ENCODE results near the gene CCBE1. TPM values are rescaled to one million over a fixed set of nuclear protein-coding genes. Genes with fewer than 3 reads are reported as not detected.

The CCBE1 gene
- total and polyA plus RNA-seq, 4 donors, result 3.4 to 59.0 (median 21.9) TPM

- DNase-seq (peak; percentile 89 to 98 (median 97)), ATAC-seq (ENCODE audit: insufficient read depth, low FRiP score) (peak; percentile 10)
- no peaks in the 10 kb centered on the region for H3K9me3 ChIP-seq (ENCODE audit: control insufficient read depth in 4 of 4, insufficient read depth in 3 of 4, low read length in 3 of 4)
- 47 to 52% methylated on average over 4 of the region's 4 CpGs for WGBS, 2 donors
- no peak for TF ChIP-seq CTCF (IDR thresholded peaks at IDR 0.05; ENCODE audit: control extremely low read depth, extremely low read depth)
- no peak overlapping the region for H3K4me3 ChIP-seq
- peaks cover 0 to 95% (median 44%) of the 10 kb centered on the region in 5 donors for H3K4me1 ChIP-seq (ENCODE audit: control insufficient read depth in 5 of 5, insufficient read depth in 5 of 5, low read length in 5 of 5)
- H3K36me3 ChIP-seq (ENCODE audit: control insufficient read depth in 4 of 4, insufficient read depth in 4 of 4, low read length in 4 of 4), result no peaks in the 10 kb centered on the region
- H3K27ac ChIP-seq (ENCODE audit: low read depth in 1 of 2, low read length in 1 of 2), result no peak overlapping the region
- H3K27me3 ChIP-seq (ENCODE audit: control insufficient read depth in 3 of 3, insufficient read depth in 3 of 3, low read length in 2 of 3), result no peaks in the 10 kb centered on the region
- H3K9ac ChIP-seq (ENCODE audit: insufficient read depth in 1 of 2, low read length in 2 of 2), result no peak overlapping the region
Measured at GRCh38 chr18:59566533-59566971, 130.7 kb downstream of the CCBE1 start.

DNA sequence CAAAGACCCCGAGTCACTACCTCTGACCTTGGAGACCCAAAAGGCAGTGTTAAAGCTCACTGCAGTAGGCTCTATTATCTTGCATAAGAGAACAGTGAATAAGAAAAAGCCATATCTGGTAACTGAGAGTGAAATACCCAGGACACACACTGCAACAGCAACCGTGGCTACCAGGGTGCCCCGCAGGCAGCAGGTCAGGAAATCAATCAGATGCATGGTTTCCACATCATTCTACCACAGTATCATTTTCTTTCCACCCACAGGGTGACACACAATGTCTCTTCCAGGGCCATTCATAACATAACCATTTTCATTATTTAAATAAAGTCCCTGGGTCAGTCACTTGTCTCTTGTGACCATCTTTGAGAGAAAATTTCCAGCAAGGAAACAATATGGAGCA lies 131.3 kb downstream of the CCBE1 start:
- Histone ChIP-seq H3K4me3 (no peak overlapping the region), H3K27me3 (ENCODE audit: control insufficient read depth in 3 of 3, insufficient read depth in 3 of 3, low read length in 2 of 3) (no peaks in the 10 kb centered on the region), H3K4me1 (ENCODE audit: control insufficient read depth in 5 of 5, insufficient read depth in 5 of 5, low read length in 5 of 5) (peaks cover 0 to 97% (median 44%) of the 10 kb centered on the region in 5 donors), H3K9ac (ENCODE audit: insufficient read depth in 1 of 2, low read length in 2 of 2) (no peak overlapping the region), H3K36me3 (ENCODE audit: control insufficient read depth in 4 of 4, insufficient read depth in 4 of 4, low read length in 4 of 4) (no peaks in the 10 kb centered on the region), H3K9me3 (ENCODE audit: control insufficient read depth in 4 of 4, insufficient read depth in 3 of 4, low read length in 3 of 4) (no peaks in the 10 kb centered on the region), H3K27ac (ENCODE audit: low read depth in 1 of 2, low read length in 1 of 2) (no peak overlapping the region)
- ATAC-seq (ENCODE audit: insufficient read depth, low FRiP score) (no peak), DNase-seq (no peak)
- no peak for TF ChIP-seq CTCF (IDR thresholded peaks at IDR 0.05; ENCODE audit: control extremely low read depth, extremely low read depth)
- 46 to 59% methylated on average over 3 of the region's 3 CpGs for whole genome bisulfite sequencing, 2 donors

- Histone ChIP-seq H3K4me3 (no peak overlapping the region), H3K36me3 (ENCODE audit: control insufficient read depth in 4 of 4, insufficient read depth in 4 of 4, low read length in 4 of 4) (no peaks in the 10 kb centered on the region), H3K27ac (ENCODE audit: low read depth in 1 of 2, low read length in 1 of 2) (peak overlapping the region in 1 of 2 donors; percentile 42), H3K9me3 (ENCODE audit: control insufficient read depth in 4 of 4, insufficient read depth in 3 of 4, low read length in 3 of 4) (no peaks in the 10 kb centered on the region), H3K9ac (ENCODE audit: insufficient read depth in 1 of 2, low read length in 2 of 2) (no peak overlapping the region), H3K4me1 (ENCODE audit: control insufficient read depth in 5 of 5, insufficient read depth in 5 of 5, low read length in 5 of 5) (peaks cover 0 to 94% (median 39%) of the 10 kb centered on the region in 5 donors), H3K27me3 (ENCODE audit: control insufficient read depth in 3 of 3, insufficient read depth in 3 of 3, low read length in 2 of 3) (no peaks in the 10 kb centered on the region)
- TF ChIP-seq CTCF (IDR thresholded peaks at IDR 0.05; ENCODE audit: control extremely low read depth, extremely low read depth), result no peak
- DNase-seq (peak; percentile 72 to 93 (median 87)), ATAC-seq (ENCODE audit: insufficient read depth, low FRiP score) (no peak)
- 78 to 79% methylated on average over 3 of the region's 3 CpGs for WGBS, 2 donors
Measured at GRCh38 chr18:59564561-59564960, 132.7 kb downstream of the CCBE1 start.
